Measurements from ENCODE around the gene CCDC93. TPM values are rescaled to one million over a fixed set of nuclear protein-coding genes. Genes with fewer than 3 reads are reported as not detected.

Gene CCDC93
- polyA plus RNA-seq, 2 of the 4 experiments (the other 2 are of a cell fraction) = 14.4 to 17.8 TPM

DNA sequence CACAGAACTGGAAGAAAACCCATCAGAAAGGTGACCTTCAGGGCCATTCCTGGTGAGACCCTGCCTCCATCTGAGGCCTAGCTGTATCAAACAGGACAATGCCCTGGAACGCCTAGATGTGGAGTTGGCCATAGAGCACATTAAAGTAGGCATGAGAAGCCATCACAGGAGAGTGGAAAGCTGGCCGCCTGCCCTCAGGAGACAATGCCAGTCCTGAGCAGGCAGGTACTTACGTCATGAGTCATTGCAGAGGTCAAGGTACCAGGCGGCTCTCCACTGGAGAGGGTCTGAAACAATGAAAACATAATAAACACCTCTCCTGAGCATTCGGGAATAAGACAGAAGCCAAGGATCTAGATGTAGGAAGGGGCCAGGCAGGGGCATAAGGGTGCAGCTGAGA is 68.6 kb downstream of the CCDC93 start:
- ChIA-PET POLR2A (no interaction called here), CTCF (interaction anchor here (1.2 to 1.3 kb wide), 2 partner anchors 24 to 131 kb away, joined by 5 to 6 read pairs; partner anchors contain the start of gene DDX18)
- 0 out of 3 replicates have a peak, but pooled peaks cover 5% of the 10 kb centered on the region for H3K4me1 ChIP-seq
- WGBS (ENCODE audit: missing lambda C conversion rate) = 84% methylated on average over 5 of the region's 5 CpGs
- H3K4me3 ChIP-seq = no peak overlapping the region
- H3K27ac ChIP-seq = no peak overlapping the region
- no peak overlapping the region for H3K4me2 ChIP-seq
- ATAC-seq = no peak
- no peak for DNase-seq (ENCODE audit: low read depth in 1 of 2, low spot score in 1 of 2)
- no peak for TF ChIP-seq NFE2L2 (conservative IDR thresholded peaks at IDR 0.05; ENCODE audit: low read length)
- no peak for TF ChIP-seq RNF2 (IDR thresholded peaks at IDR 0.05; ENCODE audit: borderline replicate concordance, low read depth)
- TF ChIP-seq CEBPB (IDR thresholded peaks at IDR 0.05) = no peak
- no peak for TF ChIP-seq FOXS1 (CRISPR knock-in tag; IDR thresholded peaks at IDR 0.05)
- TF ChIP-seq HOXA7 (CRISPR knock-in tag; IDR thresholded peaks at IDR 0.05) = no peak
- no peak for TF ChIP-seq KDM5A (IDR thresholded peaks at IDR 0.05)
- no peak for TF ChIP-seq CHD4 (IDR thresholded peaks at IDR 0.05; ENCODE audit: borderline replicate concordance)
- no peaks in the 10 kb centered on the region for H3K9me3 ChIP-seq
- no peak for FAIRE-seq

- H3K9me3 ChIP-seq = no peaks in the 10 kb centered on the region
- FAIRE-seq = no peak
- CTCF ChIA-PET = interaction anchor here (1.2 to 1.3 kb wide), 2 partner anchors 24 to 130 kb away, joined by 5 to 6 read pairs; partner anchors contain the start of gene DDX18
- POLR2A ChIA-PET = no interaction called here
- H3K4me1 ChIP-seq = 0 out of 3 replicates have a peak, but pooled peaks cover 5% of the 10 kb centered on the region
- TF ChIP-seq, protein P1, sequence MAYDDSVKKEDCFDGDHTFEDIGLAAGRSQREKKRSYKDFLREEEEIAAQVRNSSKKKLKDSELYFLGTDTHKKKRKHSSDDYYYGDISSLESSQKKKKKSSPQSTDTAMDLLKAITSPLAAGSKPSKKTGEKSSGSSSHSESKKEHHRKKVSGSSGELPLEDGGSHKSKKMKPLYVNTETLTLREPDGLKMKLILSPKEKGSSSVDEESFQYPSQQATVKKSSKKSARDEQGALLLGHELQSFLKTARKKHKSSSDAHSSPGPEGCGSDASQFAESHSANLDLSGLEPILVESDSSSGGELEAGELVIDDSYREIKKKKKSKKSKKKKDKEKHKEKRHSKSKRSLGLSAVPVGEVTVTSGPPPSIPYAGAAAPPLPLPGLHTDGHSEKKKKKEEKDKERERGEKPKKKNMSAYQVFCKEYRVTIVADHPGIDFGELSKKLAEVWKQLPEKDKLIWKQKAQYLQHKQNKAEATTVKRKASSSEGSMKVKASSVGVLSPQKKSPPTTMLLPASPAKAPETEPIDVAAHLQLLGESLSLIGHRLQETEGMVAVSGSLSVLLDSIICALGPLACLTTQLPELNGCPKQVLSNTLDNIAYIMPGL (CRISPR knock-in tag; IDR thresholded peaks at IDR 0.05; ENCODE audit: borderline replicate concordance) = no peak
- no peak for TF ChIP-seq HEYL (CRISPR knock-in tag; IDR thresholded peaks at IDR 0.05)
- TF ChIP-seq PHF8 (IDR thresholded peaks at IDR 0.05; ENCODE audit: borderline replicate concordance, low read depth) = no peak
- no peak for TF ChIP-seq ZNF302 (CRISPR knock-in tag; IDR thresholded peaks at IDR 0.05)
- TF ChIP-seq CHD4 (IDR thresholded peaks at IDR 0.05; ENCODE audit: borderline replicate concordance) = no peak
- TF ChIP-seq ZFP36 (IDR thresholded peaks at IDR 0.05; ENCODE audit: borderline replicate concordance, partially characterized antibody) = no peak
- TF ChIP-seq, protein P2, sequence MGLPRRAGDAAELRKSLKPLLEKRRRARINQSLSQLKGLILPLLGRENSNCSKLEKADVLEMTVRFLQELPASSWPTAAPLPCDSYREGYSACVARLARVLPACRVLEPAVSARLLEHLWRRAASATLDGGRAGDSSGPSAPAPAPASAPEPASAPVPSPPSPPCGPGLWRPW (IDR thresholded peaks at IDR 0.05) = no peak
- no peak for TF ChIP-seq BCL3 (IDR thresholded peaks at IDR 0.05)
- no peak overlapping the region for H3K4me3 ChIP-seq
- no peak for DNase-seq (ENCODE audit: low read depth in 1 of 2, low spot score in 1 of 2)
- no peak overlapping the region for H3K27ac ChIP-seq
- no peak overlapping the region for H3K4me2 ChIP-seq
- WGBS (ENCODE audit: missing lambda C conversion rate) = 84% methylated on average over 2 of the region's 2 CpGs
- ATAC-seq = no peak
Measured at GRCh38 chr2:117944816-117945215, 69.1 kb downstream of the CCDC93 start.

DNA sequence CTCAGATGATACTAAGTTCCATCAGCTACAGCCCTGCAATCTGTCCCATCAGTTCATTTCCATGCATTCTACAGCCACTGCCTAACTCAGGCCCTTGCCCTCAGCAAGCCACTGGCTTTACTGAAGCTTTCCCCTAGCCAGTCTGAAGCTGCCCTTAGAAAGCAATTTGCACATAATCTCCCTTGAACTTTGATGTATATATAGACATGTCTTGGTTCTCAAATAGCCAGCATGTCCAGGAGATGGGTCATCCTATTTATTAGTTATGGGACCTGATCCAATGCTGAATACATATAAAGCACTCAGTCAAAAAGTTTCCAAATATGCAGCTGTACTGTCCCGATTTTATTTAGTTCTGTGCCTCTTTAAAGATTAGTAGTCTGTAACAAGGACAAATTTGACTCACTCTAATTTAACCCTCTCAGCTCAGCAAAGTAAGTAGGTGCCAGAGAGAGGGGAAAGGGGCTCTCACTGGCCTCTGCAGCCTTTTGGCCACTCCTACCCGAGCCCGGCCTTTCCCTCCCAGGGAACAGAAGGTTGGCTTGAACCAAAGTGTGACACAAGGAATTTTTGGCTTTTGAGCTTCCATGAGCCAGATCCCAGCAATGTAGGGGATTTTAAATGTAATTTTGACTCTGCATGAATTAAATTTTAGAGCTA is 70.7 kb downstream of the CCDC93 start:
- no peak overlapping the region for H3K27ac ChIP-seq

More for the DNA sequence above, 70.7 kb downstream of the CCDC93 start:
- H3K4me3 ChIP-seq = no peak overlapping the region
- WGBS (ENCODE audit: missing lambda C conversion rate) = 67% methylated on average over 3 of the region's 3 CpGs
- ChIA-PET POLR2A (no interaction called here), CTCF (interaction anchor here (0.7 to 1.6 kb wide), 3 partner anchors 8 to 118 kb away, joined by 3 to 4 read pairs (median 4); no protein-coding TSS in a partner anchor)
- no peak overlapping the region for H3K4me2 ChIP-seq
- ATAC-seq (no peak), FAIRE-seq (no peak), DNase-seq (ENCODE audit: low read depth in 1 of 2, low spot score in 1 of 2) (no peak)
- H3K9me3 ChIP-seq = no peaks in the 10 kb centered on the region
- TF ChIP-seq TFCP2L1 (CRISPR knock-in tag; IDR thresholded peaks at IDR 0.05) (no peak), FOSL2 (IDR thresholded peaks at IDR 0.05) (no peak), FOSL2 (CRISPR knock-in tag; IDR thresholded peaks at IDR 0.05) (no peak), ZSCAN20 (CRISPR knock-in tag; IDR thresholded peaks at IDR 0.05) (no peak), NR3C1 (IDR thresholded peaks at IDR 0.05) (no peak), KDM5A (IDR thresholded peaks at IDR 0.05) (no peak), CBX2 (IDR thresholded peaks at IDR 0.05; ENCODE audit: borderline replicate concordance, low read depth) (no peak), HOXB5 (CRISPR knock-in tag; IDR thresholded peaks at IDR 0.05) (no peak), HEYL (CRISPR knock-in tag; IDR thresholded peaks at IDR 0.05) (no peak), JUNB (IDR thresholded peaks at IDR 0.05) (no peak), RFX5 (IDR thresholded peaks at IDR 0.05) (no peak), KDM1A (IDR thresholded peaks at IDR 0.05; ENCODE audit: low read depth) (no peak), BHLHE40 (IDR thresholded peaks at IDR 0.05; ENCODE audit: low read depth, low read length) (no peak), EHMT2 (IDR thresholded peaks at IDR 0.05; ENCODE audit: low read depth) (no peak), HOXA7 (CRISPR knock-in tag; IDR thresholded peaks at IDR 0.05) (no peak), ATOH8 (CRISPR knock-in tag; IDR thresholded peaks at IDR 0.05; ENCODE audit: low read depth) (no peak)
- H3K4me1 ChIP-seq = 0 out of 3 replicates have a peak, but pooled peaks cover 5% of the 10 kb centered on the region
